Stimulated activated CD8-positive, alpha-beta memory T cell treated with anti-CD3 and anti-CD28 coated beads, Interleukin-12 subunit alpha, Interleukin-12 subunit beta, amount 100 ng/mL, for 1 hour (primary cell): ENCODE data around the gene CREBL2.
A peak's percentile ranks its signal among the peaks of the same experiment; 100 is the strongest.
"Not testable (repeated sequence)": the region's sequence is repeated elsewhere in the genome, so short reads cannot be mapped to it uniquely, and the experiment has no call there.

Experiments
- DNase-seq: peaks from one replicate; pipeline ENCODE4 v3.0.0-alpha.2; 2020; ENCODE audit warnings: low read depth

Gene CREBL2

GRCh38 chr12:12611512-12612306 lies at the start of gene CREBL2:
Gene CREBL2 (plus strand): TSS chr12:12611876. CDS start chr12:12612173, 297 bp downstream.
- peak; percentile 75 for DNase-seq

- peak; percentile 8 for DNase-seq
Observed at GRCh38 chr12:12562016-12562483, 49.6 kb upstream of the CREBL2 start.

- peak; percentile 50 for DNase-seq
Observed at GRCh38 chr12:12562585-12563261, 49.0 kb upstream of the CREBL2 start, which contains the start of gene DUSP16. Gene DUSP16 (minus strand): TSS chr12:12562863. CDS start chr12:12521098, 41,765 bp downstream.

- DNase-seq = no peak
Observed at GRCh38 chr12:12563290-12563928, 48.3 kb upstream of the CREBL2 start.

GRCh38 chr12:12564911-12565310 lies 46.8 kb upstream of the CREBL2 start:
- no peak for DNase-seq

GRCh38 chr12:12565971-12566370 lies 45.7 kb upstream of the CREBL2 start:
- DNase-seq = not testable (repeated sequence)

- DNase-seq = no peak
Observed at GRCh38 chr12:12572659-12573058, 39.0 kb upstream of the CREBL2 start.

GRCh38 chr12:12577786-12578185 lies 33.9 kb upstream of the CREBL2 start:
- DNase-seq = no peak

- not testable (repeated sequence) for DNase-seq
Observed at GRCh38 chr12:12580716-12581115, 31.0 kb upstream of the CREBL2 start.

- DNase-seq = no peak
Observed at GRCh38 chr12:12582193-12582881, 29.3 kb upstream of the CREBL2 start.

- DNase-seq = no peak
Observed at GRCh38 chr12:12582895-12583303, 28.8 kb upstream of the CREBL2 start.

GRCh38 chr12:12583510-12584178 lies 28.0 kb upstream of the CREBL2 start:
- no peak for DNase-seq

- DNase-seq = no peak
Observed at GRCh38 chr12:12585115-12585863, 26.4 kb upstream of the CREBL2 start.

GRCh38 chr12:12586879-12587675 lies 24.6 kb upstream of the CREBL2 start:
- no peak for DNase-seq

GRCh38 chr12:12587878-12588277 lies 23.8 kb upstream of the CREBL2 start:
- no peak for DNase-seq

GRCh38 chr12:12588436-12588835 lies 23.2 kb upstream of the CREBL2 start:
- not testable (repeated sequence) for DNase-seq

- no peak for DNase-seq
Observed at GRCh38 chr12:12590961-12591360, 20.7 kb upstream of the CREBL2 start.

GRCh38 chr12:12592930-12593329 lies 18.7 kb upstream of the CREBL2 start:
- no peak for DNase-seq

- DNase-seq = not testable (repeated sequence)
Observed at GRCh38 chr12:12595929-12596328, 15.7 kb upstream of the CREBL2 start.

- DNase-seq = not testable (repeated sequence)
Observed at GRCh38 chr12:12596598-12596997, 15.1 kb upstream of the CREBL2 start.
